NCI-H2029 (cell line): ENCODE data around the gene CHSY1.

Experiments
- DNase-seq: peaks from one replicate; lab custom pipeline; 2025; lab: John Stamatoyannopoulos, UW

The CHSY1 gene

DNA sequence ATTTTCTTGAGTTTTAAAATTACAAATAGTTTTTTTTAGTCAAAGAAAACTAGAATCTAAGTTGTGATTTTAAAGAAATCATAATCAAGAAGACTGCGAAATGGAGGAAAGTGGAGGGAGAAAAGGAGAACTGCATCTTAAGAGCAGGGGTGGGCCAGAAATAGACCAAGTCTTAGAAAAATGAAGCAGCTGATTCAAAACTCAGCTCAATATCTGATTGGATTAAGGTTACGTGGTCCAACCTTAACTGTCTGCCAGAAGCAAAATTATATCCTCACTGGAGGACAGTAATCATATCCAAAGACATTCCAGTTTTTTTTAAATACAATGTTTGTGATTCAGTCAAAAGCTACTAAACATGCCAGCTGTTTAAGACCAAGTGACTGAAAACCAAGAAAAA, 41.4 kb downstream of the CHSY1 start:
- DNase-seq, result no peak

DNA sequence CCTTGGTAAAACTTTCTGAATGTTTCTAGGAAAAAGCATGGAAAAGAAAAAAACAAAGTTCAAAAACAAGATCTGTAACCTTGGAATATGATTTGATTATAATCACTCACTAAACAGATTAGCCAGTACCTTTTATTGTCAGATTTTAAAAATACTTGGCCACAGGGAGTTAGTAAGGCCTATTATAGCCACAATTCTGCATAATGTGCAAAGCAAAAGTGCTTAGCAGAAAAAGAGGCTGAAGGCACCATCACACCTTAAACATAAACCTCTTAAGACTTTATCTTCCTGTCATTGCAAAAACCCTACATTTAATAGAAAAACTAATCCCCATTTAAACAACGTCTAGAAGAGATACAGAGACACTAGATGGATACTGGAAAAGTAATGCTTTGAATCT, 41.8 kb downstream of the CHSY1 start:
- no peak for DNase-seq

DNA sequence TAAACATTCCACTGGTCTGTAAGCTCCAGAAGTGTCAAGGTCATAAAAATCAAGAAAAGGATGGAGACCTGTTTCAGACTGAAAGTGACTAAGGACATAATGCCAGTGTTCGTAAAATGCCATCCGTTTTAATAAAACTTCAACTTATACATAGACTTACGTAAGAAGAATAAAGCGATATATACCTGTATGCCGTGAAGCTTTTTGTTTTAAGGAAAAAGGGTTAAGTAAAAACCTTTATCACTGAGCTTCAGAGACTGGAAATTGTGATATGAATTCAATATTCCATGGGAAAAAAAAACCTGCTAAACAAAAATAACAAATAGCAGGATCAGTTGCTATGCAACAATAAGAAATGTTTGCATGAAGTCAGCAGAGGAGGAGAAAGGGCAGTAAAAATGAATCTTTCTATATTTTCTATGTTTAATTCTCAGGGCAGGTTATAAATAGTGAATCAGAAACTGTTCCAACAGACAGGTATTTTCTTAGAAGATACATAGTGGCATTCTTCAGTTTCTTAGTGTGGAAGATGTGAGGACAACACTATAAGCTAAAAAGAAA, 42.5 kb downstream of the CHSY1 start:
- no peak for DNase-seq

DNA sequence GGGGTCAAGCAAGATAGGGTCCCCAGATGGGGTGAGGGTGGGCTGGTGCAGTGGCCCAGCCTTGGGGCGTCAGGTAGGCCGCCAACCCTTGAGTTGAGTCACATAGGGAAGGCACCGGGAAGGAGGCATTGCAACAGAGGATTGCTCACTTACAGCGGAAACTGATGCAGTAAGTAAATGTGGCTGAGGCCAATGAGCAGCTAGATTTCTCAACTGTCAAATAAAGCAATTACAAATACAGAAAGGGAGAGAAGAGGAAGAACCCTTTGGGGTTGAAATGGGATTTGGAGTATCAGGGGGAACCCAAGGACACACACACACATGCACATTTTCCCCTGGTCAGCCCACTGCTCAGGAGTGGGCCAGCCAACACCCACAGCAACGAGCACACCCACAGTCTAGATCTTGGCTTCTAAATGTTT, 44.0 kb downstream of the CHSY1 start:
- no peak for DNase-seq

DNA sequence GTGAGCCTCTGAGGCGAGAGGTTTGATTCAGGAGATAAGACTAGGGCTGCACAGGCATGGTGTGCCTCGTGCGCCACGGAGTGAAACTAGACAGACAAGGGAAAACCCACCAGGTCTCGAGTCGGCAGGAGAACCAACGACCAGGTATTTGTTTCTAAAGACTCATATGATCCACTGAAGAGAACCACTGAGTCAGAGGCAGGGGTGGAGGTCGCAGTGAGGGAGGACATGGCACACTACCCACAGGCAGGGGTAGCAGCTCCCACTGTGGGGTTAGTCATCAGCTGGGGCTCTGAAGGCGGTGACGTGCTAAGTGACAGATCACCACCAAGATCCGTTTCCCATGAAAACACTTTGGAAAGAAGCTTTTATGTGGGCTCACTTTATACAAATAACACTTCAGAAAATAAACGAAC, 45.7 kb downstream of the CHSY1 start:
- DNase-seq, result no peak

DNA sequence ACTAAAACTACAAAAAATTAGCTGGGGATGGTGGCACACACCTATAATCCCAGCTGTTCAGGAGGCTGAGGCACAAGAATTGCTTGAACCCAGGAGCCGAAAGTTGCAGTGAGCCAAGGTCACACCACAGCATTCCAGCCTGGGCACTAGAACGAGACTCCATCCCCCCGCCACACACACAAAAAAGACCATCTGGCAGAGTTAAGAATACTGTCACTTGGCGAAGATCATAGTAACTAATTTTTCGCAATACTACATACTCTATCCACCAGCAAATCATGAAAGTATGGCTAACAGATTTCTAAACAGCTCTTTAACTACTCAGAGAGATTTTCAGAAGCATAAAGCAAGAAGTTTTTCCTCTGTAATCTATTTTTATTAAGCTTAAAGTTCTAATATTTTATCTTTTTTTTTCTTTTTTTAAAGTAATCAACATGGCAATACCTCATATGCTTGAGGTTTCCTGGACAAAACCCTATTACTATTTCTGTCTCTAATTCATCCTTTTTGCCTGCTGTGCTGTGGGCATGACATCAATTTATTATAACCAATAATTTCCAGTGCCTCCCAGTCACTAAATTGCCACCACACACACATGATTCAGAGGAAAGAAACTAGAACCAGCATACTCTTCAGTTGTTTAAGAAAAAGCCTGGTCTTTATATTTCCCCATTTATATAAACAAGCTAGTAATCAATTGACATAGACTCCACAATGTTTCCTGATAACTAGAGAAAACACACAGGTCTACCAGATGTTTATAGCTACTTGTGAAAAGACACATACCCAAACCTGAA, 46.9 kb downstream of the CHSY1 start:
- no peak for DNase-seq

DNA sequence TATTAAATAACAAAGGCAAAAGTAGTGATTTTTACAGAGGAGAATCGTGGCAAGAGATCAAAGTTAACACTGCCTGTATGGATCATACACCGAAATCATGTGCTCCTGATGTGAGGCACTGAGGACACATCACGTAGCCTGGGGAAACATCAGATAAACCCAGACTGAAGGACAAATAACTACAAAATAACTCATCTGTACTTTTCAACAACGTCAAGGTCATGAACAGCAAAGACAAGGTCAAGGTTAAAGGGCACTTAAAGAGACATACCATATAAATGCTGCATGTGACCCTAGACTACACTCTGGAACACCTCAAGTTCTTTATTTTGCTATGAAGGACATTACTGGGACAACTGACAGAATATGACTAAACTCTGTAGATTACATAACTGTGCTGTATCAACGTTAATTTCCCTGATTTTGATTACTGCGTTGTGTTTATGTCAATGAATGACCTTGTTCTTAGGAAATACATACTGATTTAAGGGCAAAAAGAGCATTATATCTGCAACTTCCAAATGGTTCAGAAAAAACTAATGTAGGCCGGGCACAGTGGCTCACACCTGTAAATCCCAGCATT, 48.1 kb downstream of the CHSY1 start:
- DNase-seq, result no peak

DNA sequence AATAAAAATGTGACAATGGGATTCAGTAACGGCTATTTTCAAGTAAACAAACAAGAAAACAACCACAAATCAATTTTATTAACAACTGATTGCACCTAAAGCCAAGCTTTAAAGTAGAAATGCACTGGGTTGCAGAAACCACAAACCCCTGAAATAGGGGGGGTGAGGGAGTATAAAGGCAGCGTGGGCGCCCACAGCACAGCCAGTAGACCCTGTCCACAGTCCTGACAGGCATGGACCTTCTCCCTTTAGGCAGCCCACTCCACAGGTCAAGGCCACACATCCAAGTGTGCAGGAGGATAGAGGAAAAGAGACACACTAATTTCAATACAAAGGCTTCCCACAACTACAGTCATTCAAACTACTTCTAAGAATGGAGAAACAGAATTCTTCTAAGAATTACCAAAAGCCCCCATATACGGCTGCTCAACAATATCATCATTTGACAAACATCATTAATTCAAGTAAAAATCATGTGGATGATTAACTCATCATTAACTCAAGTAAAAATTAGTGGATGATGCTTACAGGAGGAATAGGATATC, 48.7 kb downstream of the CHSY1 start:
- no peak for DNase-seq

DNA sequence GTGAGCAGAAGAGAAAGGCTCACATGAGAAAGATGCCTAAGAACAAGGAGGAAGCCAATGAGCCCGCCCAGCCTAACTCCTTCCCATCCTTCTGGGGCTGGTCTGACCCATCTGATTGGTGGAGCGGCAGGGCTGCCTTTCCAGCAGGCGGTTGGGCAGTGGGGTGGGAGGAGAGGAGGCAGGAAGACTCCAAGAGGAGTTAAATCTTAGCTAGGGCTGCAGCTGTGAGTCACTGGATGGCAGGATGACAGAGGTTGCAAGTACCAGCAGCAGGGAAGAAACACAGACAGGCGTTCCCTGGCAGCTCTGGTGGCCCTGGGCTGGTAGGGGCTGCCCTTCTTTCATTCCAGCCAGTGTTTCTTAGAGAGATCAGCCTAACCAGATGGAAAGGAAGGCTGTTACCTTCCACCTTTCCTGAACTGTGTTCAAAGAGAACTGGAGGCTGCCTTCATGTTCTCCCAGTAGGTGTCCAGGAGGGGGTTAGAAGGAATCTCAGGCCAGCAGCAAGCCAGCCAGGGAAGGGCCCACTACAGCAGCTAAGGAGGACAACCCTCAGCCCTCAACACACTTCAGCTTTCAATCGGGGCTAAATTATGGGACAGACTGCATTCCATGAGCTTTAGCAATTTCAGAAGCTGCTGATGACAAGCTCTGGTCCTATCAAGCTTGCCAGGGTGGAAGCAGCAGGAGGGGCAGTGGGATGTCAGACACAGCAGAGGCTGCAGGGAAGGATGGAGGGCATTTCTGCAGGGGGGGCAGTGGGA, 50.3 kb downstream of the CHSY1 start:
- DNase-seq, result no peak

DNA sequence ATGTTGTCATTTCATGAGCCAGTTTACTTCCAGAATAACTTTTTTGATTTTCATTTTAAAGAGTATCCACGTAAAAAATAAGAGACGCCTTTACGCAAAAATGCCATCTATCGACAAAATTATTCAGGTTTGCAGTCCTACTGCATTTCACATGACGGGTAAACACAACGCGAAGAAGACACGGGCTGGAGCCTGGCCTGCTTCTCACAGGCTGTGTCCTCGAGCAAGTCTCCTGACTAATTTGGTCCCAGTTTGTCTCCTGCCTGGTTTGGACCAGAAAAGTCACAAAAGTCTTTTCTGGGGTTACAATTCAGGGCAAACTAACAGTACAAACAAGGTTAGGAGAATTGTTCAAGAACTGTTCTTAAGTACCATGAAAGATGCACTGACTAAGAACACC, 51.7 kb downstream of the CHSY1 start:
- DNase-seq, result no peak

DNA sequence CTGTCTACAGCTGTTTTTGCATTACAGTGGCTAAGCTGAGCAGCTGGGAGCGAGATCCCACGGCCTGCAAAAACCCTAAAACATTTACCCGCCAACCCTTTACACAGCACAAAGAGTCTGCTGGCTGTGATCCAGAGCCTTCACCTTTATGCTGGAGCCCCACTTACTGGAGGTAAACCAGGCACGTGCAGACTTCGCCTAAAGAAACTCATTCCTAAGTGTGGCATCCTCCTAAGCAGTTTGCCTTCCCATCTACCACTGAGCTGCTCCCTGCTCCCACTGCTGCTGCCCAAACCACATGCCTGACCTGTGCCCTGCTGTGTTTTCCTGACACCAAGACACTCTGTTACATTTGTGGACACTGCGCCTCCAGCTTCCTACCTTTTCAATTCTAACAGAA, 53.0 kb downstream of the CHSY1 start:
- DNase-seq, result no peak

DNA sequence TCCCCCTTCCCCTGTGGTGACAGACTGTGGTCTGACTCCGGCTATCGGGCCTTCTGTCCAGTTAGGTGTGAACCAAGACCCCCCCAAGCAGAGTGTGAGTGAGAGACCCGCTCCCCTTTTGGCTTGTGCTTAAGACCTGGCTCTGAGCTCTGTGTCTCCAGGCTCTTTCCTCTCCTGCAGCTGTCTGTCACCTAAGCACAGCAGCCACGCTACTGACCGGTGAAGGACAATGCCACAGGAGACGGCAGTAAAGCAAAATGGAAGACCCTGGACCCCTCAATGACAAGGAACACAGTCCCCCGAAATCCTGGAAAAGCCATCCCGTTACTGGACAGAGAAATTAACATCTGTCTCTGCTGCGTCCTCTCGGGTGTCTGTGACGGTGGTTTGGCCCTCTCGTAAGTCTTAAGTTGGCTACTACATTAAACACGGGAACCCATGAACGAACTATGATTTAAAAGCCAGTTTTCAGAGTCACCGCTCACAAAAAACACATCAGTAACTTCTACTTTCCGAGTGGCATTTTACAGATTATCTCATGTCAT, 53.7 kb downstream of the CHSY1 start:
- no peak for DNase-seq

DNA sequence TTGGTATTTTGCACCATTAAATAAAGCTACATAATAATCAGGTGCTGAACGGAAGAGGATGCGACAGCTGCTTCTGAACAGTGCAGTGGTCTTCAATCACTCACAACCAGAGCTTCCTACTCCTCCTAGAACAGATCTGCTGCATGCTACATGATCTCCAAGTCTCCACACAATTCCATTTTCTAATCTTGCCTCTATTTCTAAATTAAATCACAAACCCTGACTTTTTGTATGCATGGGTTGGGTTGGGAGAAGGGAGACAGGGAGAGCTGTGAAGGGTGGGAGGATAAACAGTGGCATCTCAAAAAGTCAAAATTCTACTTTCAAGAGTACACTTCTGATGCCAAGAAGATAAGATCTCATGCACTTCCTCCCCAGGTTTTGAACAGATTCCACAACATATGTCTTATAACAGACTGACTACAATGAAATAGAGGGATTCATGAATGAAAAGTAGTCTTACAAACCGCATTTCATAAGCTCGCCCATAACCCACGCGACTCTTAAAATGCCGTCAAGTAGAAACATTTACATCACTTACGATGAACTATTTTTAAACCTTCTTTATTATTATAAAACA, 57.2 kb downstream of the CHSY1 start:
- DNase-seq, result no peak

DNA sequence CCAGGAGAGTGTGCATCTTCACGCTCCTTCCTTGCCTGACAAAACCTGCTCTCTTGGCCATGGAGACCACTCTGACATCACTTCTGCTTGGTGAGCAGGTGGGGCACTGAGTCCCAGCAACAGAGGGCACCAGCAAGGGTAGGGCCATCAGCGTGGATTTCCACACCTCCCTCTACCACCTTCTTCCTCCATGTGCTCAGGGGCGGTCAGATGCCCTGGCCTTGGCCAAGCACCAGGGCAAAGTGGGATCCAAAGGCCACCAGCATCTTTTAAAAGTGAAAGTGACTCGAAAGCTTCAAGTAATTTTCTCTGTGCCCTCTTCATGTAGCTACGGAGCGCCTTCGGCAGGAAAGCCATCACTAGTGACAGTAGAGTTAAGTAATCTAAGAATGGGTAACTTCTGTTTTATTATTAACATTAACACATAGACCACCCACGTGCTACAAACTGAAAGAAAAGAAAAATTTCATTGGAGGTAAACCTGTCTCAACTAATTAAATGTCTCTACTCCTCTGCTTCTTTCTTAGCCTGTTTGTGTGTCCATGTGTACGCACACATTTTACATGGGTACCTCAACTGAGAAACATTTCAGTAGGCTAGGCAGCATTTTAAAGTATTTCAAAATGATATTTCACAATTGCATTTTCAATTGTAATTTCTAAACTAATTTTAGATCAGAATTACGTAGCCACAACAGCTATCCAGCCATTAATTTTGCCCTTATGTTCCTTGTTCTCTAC, 57.9 kb downstream of the CHSY1 start:
- DNase-seq, result no peak

DNA sequence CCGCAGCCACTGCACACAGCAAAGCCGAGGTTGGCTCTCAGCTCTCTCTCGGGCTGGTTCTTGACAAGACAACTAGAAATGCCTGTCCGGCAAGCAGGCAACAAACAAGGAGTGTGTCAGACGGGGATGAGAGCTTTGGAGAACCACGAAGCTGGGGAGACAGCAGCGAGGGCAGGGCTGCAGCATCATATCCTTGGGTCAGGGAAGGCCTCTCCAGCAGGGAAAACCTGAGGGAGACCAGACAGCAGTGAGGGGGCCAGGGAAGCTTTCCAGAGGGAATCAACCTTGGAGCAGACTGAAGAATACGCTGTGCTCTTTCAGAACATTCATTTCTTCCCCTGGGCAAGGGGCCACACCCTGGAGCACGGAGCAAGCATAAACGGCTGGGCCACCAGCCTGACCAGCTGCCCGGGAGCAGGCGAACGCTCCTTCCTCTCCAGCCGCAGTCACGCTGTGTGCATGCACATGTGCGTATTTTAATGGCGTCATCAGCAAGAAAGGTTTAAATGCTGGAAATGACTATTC, 58.7 kb downstream of the CHSY1 start:
- no peak for DNase-seq

DNA sequence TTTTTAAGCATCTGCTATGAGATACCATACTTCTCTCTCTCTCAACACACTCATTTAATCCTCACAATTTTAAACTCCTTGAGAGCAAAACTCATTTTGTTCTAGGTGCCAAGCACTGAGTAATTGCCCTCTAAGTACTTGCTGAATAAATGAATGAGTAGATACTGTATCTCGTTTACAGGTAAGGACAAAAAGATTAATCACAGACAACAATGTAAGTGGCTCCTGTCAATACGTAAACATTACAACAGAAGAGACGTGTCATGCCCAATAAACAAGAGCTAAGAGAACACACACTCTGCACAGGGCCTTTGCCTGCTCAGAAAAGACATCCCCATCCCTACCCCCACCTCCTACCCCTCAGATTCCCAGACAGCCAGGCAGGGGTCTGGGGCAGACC, 59.8 kb downstream of the CHSY1 start:
- DNase-seq, result no peak

DNA sequence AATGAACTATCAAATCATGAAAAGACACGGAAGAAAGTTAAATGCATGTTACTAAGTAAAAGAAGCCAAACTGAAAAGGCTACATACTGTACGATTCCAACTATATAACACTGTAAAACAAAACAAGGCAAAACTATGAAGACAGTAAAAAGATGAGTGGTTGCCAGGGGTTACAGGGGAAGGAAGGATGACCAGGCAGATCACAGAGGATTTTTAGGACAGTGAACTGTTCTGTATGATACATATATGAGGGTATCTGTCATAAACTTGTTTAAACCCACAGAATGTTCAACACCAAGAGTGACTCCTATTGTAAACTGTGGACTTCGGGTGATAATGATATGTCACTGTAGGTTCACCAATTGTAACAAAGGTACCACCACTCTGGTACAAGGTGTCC, 60.6 kb downstream of the CHSY1 start:
- DNase-seq, result no peak

DNA sequence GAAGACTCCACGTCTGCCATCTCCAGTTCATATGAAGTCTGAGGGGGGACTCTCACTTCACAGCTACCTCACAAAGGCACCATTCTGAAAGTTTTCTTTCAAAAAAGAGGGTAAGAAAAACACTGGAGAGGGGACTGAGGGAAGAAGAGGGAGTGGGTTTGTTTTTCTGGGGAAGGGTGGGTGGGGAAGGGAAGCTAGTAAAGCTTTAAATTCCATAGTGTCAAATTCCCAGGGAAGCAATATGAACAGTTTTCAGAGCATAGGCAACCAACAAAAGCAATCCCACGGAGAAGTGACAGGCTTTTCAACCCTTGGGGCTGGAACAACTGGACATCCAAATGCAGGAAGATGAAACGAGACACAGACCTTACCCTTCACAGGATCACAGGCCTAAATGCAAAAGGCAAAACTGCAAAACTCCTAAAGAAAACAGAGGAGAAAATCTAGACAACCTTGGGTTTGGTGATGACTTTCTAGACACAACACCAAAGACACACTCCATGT, 61.7 kb downstream of the CHSY1 start:
- no peak for DNase-seq

DNA sequence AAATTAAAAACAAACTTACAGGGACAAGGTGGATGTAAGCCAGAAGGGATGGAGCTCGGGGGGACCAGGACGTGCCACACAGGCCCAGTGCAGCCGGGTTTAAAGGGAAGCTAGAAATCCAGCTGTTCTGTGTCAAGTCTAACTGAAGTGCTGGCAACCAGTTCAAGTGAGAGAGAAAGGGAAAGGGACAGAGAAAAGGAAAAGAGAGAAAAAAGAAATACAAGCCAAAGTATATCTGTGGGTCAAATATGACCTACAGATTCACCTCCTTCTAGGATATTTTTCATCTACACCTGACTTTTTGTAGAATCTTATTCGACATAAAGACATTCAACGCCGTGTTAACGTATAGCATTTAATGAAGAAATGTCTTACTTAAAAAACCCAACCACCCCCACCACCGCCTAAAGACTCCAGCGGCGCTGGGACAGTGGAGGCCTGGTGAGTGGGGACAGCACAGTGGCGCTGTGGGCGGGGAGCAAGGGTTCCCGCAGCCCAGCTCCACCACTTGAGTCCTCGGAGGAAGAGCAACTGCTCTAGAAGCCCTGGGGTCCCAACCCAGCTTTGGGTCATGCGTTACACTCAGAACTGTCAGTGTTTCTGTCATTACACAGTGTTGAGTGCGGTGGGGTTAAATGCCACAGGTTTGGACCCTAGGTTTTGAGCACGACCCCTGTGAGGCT, 62.3 kb downstream of the CHSY1 start:
- no peak for DNase-seq
